GM23338 (cell line): ENCODE measurements around the gene MKNK2. TPM values are rescaled to one million over a fixed set of nuclear protein-coding genes. Genes with fewer than 3 reads are reported as not detected.
A peak's percentile ranks its signal among the peaks of the same experiment; 100 is the strongest.

Experiments used
- ATAC-seq: fragments of 200-7000 bp; cut with Tn5 transposase; 3 replicates; pipeline ENCODE4 v1.9.1; 2020
- DNase-seq: peaks from one replicate; pipeline ENCODE4 v3.0.0-alpha.2; 2015; ENCODE audit warnings: low spot score
- H2AFZ ChIP-seq: fragments of 200-600 bp; sonication (generic); 2 replicates; pipeline ENCODE4 v1.8.0; 2016; ENCODE audit warnings: antibody characterized with exemption, mild to moderate bottlenecking, moderate library complexity
- H3F3A ChIP-seq: fragments of 200-600 bp; sonication (generic); replicated peaks from 2 replicates; pipeline ENCODE4 v1.8.0; 2017; ENCODE audit warnings: antibody characterized with exemption, mixed run types, low read depth
- H3K27ac ChIP-seq: fragments of 200-600 bp; sonication (generic); 2 replicates; pipeline ENCODE4 v1.6.1; 2016; ENCODE audit warnings: low read depth
- H3K27me3 ChIP-seq: fragments of 200-600 bp; sonication (generic); 2 replicates; pipeline ENCODE4 v1.8.0; 2016; ENCODE audit warnings: mild to moderate bottlenecking, mixed run types, moderate library complexity; ENCODE audit not compliant: insufficient read depth
- H3K36me3 ChIP-seq: fragments of 200-600 bp; sonication (generic); 2 replicates; pipeline ENCODE4 v1.8.0; 2016; ENCODE audit warnings: mild to moderate bottlenecking; ENCODE audit not compliant: insufficient read depth
- H3K4me1 ChIP-seq: fragments of 200-600 bp; sonication (generic); 2 replicates; pipeline ENCODE4 v1.8.0; 2016; ENCODE audit warnings: mild to moderate bottlenecking, moderate library complexity; ENCODE audit not compliant: insufficient read depth
- H3K4me2 ChIP-seq: fragments of 200-600 bp; sonication (generic); 2 replicates; pipeline ENCODE4 v1.7.1; 2017; ENCODE audit warnings: mixed run types
- H3K4me3 ChIP-seq: fragments of 200-600 bp; sonication (generic); 2 replicates; pipeline ENCODE4 v1.6.1; 2016; ENCODE audit warnings: mixed run types
- H3K79me2 ChIP-seq: fragments of 200-600 bp; sonication (generic); replicated peaks from 2 replicates; pipeline ENCODE4 v1.8.0; 2017; ENCODE audit warnings: mild to moderate bottlenecking; ENCODE audit not compliant: insufficient read depth
- H3K9me2 ChIP-seq: fragments of 200-600 bp; sonication (generic); 2 replicates; pipeline ENCODE4 v1.8.0; 2017; ENCODE audit not compliant: insufficient read depth
- H4K20me1 ChIP-seq: fragments of 200-600 bp; sonication (generic); replicated peaks from 2 replicates; pipeline ENCODE4 v1.8.0; 2017; ENCODE audit warnings: mild to moderate bottlenecking; ENCODE audit not compliant: insufficient read depth
- H3K27ac Mint-ChIP-seq: 2 replicates; pipeline ENCODE4 v1.8.0; 2020; ENCODE audit warnings: inconsistent platforms, mild to moderate bottlenecking, moderate library complexity, mixed read lengths
- H3K27me3 Mint-ChIP-seq: 3 replicates; pipeline ENCODE4 v1.8.0; 2022; ENCODE audit warnings: low read depth, mild to moderate bottlenecking, moderate library complexity, mixed read lengths, inconsistent platforms; ENCODE audit not compliant: insufficient read depth, poor library complexity
- H3K36me3 Mint-ChIP-seq: 3 replicates; pipeline ENCODE4 v1.8.0; 2021; ENCODE audit warnings: low read depth, mild to moderate bottlenecking, inconsistent platforms, moderate library complexity, mixed read lengths
- H3K4me1 Mint-ChIP-seq: 3 replicates; pipeline ENCODE4 v1.8.0; 2020; ENCODE audit warnings: mild to moderate bottlenecking, inconsistent platforms, mixed read lengths
- H3K4me3 Mint-ChIP-seq: 3 replicates; pipeline ENCODE4 v1.8.0; 2021; ENCODE audit warnings: moderate library complexity, mild to moderate bottlenecking, inconsistent platforms, mixed read lengths
- H3K9me3 Mint-ChIP-seq: 3 replicates; pipeline ENCODE4 v1.8.0; 2020; ENCODE audit warnings: moderate library complexity, mild to moderate bottlenecking, inconsistent platforms, mixed read lengths
- CREB1 ChIP-seq: fragments of 250-450 bp; sonication (Bioruptor Pico); IDR thresholded peaks from 2 replicates; pipeline ENCODE4 v1.5.0; 2020; ENCODE audit warnings: low read depth, mild to moderate bottlenecking, moderate library complexity
- CTCF ChIP-seq, 2 experiments: fragments of 200-600 bp in 1 of 2; sonication (generic) in 1 of 2; conservative IDR thresholded peaks; 2 replicates each; pipeline versions ENCODE4 v1.5.1 to v1.6.1; 2016 to 2017; ENCODE audit warnings: antibody characterized with exemption in 2 of 2, low read depth in 2 of 2, mild to moderate bottlenecking in 2 of 2, moderate library complexity in 1 of 2
- EZH2 ChIP-seq: fragments of 200-600 bp; sonication (generic); IDR thresholded peaks from one replicate; pipeline ENCODE4 v1.8.0; 2017; ENCODE audit warnings: antibody characterized with exemption, mild to moderate bottlenecking, low read depth; ENCODE audit not compliant: unreplicated experiment
- EZH2phosphoT487 ChIP-seq: fragments of 200-600 bp; sonication (generic); IDR thresholded peaks from one replicate; pipeline ENCODE4 v1.8.1; 2018; ENCODE audit warnings: antibody characterized with exemption; ENCODE audit not compliant: unreplicated experiment
- JUNB ChIP-seq: IDR thresholded peaks from one replicate; pipeline ENCODE4 v1.6.1; 2016; ENCODE audit warnings: antibody characterized with exemption; ENCODE audit not compliant: unreplicated experiment
- NANOG ChIP-seq: IDR thresholded peaks from 2 replicates; pipeline ENCODE4 v1.6.1; 2016; ENCODE audit warnings: antibody characterized with exemption, borderline replicate concordance
- POLR2AphosphoS5 ChIP-seq: IDR thresholded peaks from 2 replicates; pipeline ENCODE4 v1.6.1; 2016; ENCODE audit warnings: antibody characterized with exemption, low read depth
- ZNF114 ChIP-seq: fragments of 250-450 bp; sonication (Bioruptor Pico); IDR thresholded peaks from 2 replicates; pipeline ENCODE4 v1.5.0; 2020; ENCODE audit warnings: mild to moderate bottlenecking, moderate library complexity
- ZNF462 ChIP-seq: fragments of 250-450 bp; sonication (Bioruptor Pico); IDR thresholded peaks from 2 replicates; pipeline ENCODE4 v1.5.0; 2020; ENCODE audit warnings: mild to moderate bottlenecking, moderate library complexity
- polyA plus RNA-seq: library from polyadenylated mRNA; unstranded; fragments of >200 nt; fragmentation: Nextera tagmentation; extraction: Ambion mirVana; gene quantifications from 2 replicates; pipeline ENCODE4 v1.2.1, GENCODE V29; 2016
- total RNA-seq: library from RNA; depleted of rRNA; stranded (reverse); fragments of >200 nt; shearing (Covaris generic); gene quantifications from 2 replicates; pipeline ENCODE4 v1.2.3, GENCODE V29; 2014
- TF ChIP-seq, protein P1 (sequence below): IDR thresholded peaks from one replicate; pipeline ENCODE4 v1.6.1; 2018; ENCODE audit warnings: antibody characterized with exemption; ENCODE audit not compliant: unreplicated experiment

Gene MKNK2
- total and polyA plus RNA-seq, 2 experiments from 2014 or later, result 71.0 to 159 TPM

GRCh38 chr19:2064788-2065524, 13.9 kb upstream of the MKNK2 start:
- Histone ChIP-seq H3K4me1 (peaks cover 19% of the 10 kb centered on the region), H3F3A (peaks cover 13% of the 10 kb centered on the region; the same call in 1 of the 2 replicates), H3K4me2 (no peak overlapping the region), H4K20me1 (no peaks in the 10 kb centered on the region), H3K27me3 (no peaks in the 10 kb centered on the region), H3K9me2 (no peaks in the 10 kb centered on the region), H2AFZ (peak overlapping the region; percentile 81; the same call in 1 of the 2 replicates), H3K27ac (no peak overlapping the region; the same call in 1 of the 2 replicates), H3K36me3 (no peaks in the 10 kb centered on the region), H3K79me2 (no peaks in the 10 kb centered on the region), H3K4me3 (no peak overlapping the region)
- H3K4me3 Mint-ChIP-seq, result no peak overlapping the region
- peaks cover 13% of the 10 kb centered on the region for H3K27me3 Mint-ChIP-seq
- no peaks in the 10 kb centered on the region; the same call in 2 of the 3 replicates for H3K36me3 Mint-ChIP-seq
- H3K4me1 Mint-ChIP-seq, result peaks cover 18% of the 10 kb centered on the region; the same call in 2 of the 3 replicates
- ATAC-seq (no peak), DNase-seq (no peak)
- no peaks in the 10 kb centered on the region for H3K9me3 Mint-ChIP-seq
- no peak overlapping the region for H3K27ac Mint-ChIP-seq
- TF ChIP-seq POLR2AphosphoS5 (no peak), NANOG (no peak), JUNB (no peak), ZNF114 (no peak), ZNF462 (no peak), CREB1 (no peak), EZH2phosphoT487 (no peak), CTCF (conservative IDR thresholded peaks at IDR 0.05; ENCODE audit: low read depth in 2 of 2) (no peak), EZH2 (no peak)
- TF ChIP-seq, protein P1, sequence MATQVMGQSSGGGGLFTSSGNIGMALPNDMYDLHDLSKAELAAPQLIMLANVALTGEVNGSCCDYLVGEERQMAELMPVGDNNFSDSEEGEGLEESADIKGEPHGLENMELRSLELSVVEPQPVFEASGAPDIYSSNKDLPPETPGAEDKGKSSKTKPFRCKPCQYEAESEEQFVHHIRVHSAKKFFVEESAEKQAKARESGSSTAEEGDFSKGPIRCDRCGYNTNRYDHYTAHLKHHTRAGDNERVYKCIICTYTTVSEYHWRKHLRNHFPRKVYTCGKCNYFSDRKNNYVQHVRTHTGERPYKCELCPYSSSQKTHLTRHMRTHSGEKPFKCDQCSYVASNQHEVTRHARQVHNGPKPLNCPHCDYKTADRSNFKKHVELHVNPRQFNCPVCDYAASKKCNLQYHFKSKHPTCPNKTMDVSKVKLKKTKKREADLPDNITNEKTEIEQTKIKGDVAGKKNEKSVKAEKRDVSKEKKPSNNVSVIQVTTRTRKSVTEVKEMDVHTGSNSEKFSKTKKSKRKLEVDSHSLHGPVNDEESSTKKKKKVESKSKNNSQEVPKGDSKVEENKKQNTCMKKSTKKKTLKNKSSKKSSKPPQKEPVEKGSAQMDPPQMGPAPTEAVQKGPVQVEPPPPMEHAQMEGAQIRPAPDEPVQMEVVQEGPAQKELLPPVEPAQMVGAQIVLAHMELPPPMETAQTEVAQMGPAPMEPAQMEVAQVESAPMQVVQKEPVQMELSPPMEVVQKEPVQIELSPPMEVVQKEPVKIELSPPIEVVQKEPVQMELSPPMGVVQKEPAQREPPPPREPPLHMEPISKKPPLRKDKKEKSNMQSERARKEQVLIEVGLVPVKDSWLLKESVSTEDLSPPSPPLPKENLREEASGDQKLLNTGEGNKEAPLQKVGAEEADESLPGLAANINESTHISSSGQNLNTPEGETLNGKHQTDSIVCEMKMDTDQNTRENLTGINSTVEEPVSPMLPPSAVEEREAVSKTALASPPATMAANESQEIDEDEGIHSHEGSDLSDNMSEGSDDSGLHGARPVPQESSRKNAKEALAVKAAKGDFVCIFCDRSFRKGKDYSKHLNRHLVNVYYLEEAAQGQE, result no peak
